Activated effector memory CD4-positive, alpha-beta T cell treated with anti-CD3 and anti-CD28 coated beads, Interleukin-2, amount 50 U/mL, for 16 hours (primary cell): ENCODE results near the gene ESR2.
"Not testable (repeated sequence)": the region's sequence is repeated elsewhere in the genome, so short reads cannot be mapped to it uniquely, and the experiment has no call there.

Source experiments
- DNase-seq: peaks from one replicate; pipeline ENCODE4 v3.0.0-alpha.2; 2020

Gene ESR2

GRCh38 chr14:64195199-64195598, 99.0 kb downstream of the ESR2 start:
- DNase-seq, result no peak

GRCh38 chr14:64194404-64194803, 99.8 kb downstream of the ESR2 start:
- DNase-seq, result no peak

GRCh38 chr14:64193821-64194220, 100.3 kb downstream of the ESR2 start:
- no peak for DNase-seq

- DNase-seq, result no peak
These were observed 102.4 kb downstream of the ESR2 start for GRCh38 chr14:64191756-64192155.

- no peak for DNase-seq
These were observed 103.1 kb downstream of the ESR2 start for GRCh38 chr14:64190974-64191502.

GRCh38 chr14:64187331-64187730, 106.8 kb downstream of the ESR2 start:
- DNase-seq, result no peak

GRCh38 chr14:64186231-64187129, 107.7 kb downstream of the ESR2 start:
- DNase-seq, result no peak

GRCh38 chr14:64185184-64185583, 109.0 kb downstream of the ESR2 start:
- no peak for DNase-seq

GRCh38 chr14:64184103-64184729, 110.0 kb downstream of the ESR2 start:
- DNase-seq, result no peak

- not testable (repeated sequence) for DNase-seq
These were observed 111.3 kb downstream of the ESR2 start for GRCh38 chr14:64182908-64183307.

GRCh38 chr14:64178814-64179213, 115.4 kb downstream of the ESR2 start:
- DNase-seq, result no peak

GRCh38 chr14:64176330-64176729, 117.8 kb downstream of the ESR2 start:
- no peak for DNase-seq

GRCh38 chr14:64174922-64175782, 119.0 kb downstream of the ESR2 start:
- DNase-seq, result no peak

- no peak for DNase-seq
These were observed 124.0 kb downstream of the ESR2 start for GRCh38 chr14:64170181-64170580.

GRCh38 chr14:64159588-64159987, 134.6 kb downstream of the ESR2 start:
- no peak for DNase-seq

- no peak for DNase-seq
These were observed 135.6 kb downstream of the ESR2 start for GRCh38 chr14:64158608-64159007.

- DNase-seq, result no peak
These were observed 144.2 kb downstream of the ESR2 start for GRCh38 chr14:64149921-64150320.

- no peak for DNase-seq
These were observed 146.9 kb downstream of the ESR2 start for GRCh38 chr14:64147126-64147790.

- DNase-seq, result no peak
These were observed 156.4 kb downstream of the ESR2 start for GRCh38 chr14:64137657-64138290.

- DNase-seq, result no peak
These were observed 167.6 kb downstream of the ESR2 start for GRCh38 chr14:64126548-64126947.

- no peak for DNase-seq
These were observed 168.9 kb downstream of the ESR2 start for GRCh38 chr14:64125270-64125669.

- DNase-seq, result no peak
These were observed 170.8 kb downstream of the ESR2 start for GRCh38 chr14:64123241-64123822.
